HG03045 (cell line): ENCODE data around the gene RIMS3.
"Not testable (repeated sequence)": the region's sequence is repeated elsewhere in the genome, so short reads cannot be mapped to it uniquely, and the experiment has no call there.

Experiments used
- ATAC-seq: cut with Tn5 transposase; IDR thresholded peaks from one replicate; pipeline ENCODE4 v1.9.1; 2021; ENCODE audit warnings: mild to moderate bottlenecking, moderate library complexity; ENCODE audit not compliant: unreplicated experiment

RIMS3 gene

GRCh38 chr1:40665335-40666171 is at the start of gene RIMS3:
Gene RIMS3, minus strand, starts transcription at chr1:40665682. Its CDS starts 23,757 bp downstream, at chr1:40641925.
- peak; percentile 71 for ATAC-seq

DNA sequence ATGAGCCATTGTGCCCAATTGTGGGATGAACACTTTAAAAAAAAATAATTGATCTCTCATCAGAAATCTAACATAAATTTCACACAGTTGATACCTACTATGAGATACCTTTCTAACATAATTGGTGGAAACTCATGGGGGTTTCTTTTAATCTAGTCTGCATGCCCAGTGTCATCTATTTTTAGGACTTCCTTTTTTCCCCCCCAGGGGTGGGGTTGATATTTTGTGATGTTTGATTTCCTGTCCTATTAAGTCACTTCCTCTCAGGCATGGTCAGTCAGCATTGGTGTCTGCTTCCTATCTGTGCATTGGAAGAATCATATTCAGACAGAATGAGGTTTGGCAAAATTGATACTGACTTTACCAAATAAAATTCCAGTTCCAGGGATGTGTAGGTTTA is 47.5 kb upstream of the RIMS3 start:
- no peak for ATAC-seq

- no peak for ATAC-seq
Measured at GRCh38 chr1:40712405-40712944, 47.0 kb upstream of the RIMS3 start.

DNA sequence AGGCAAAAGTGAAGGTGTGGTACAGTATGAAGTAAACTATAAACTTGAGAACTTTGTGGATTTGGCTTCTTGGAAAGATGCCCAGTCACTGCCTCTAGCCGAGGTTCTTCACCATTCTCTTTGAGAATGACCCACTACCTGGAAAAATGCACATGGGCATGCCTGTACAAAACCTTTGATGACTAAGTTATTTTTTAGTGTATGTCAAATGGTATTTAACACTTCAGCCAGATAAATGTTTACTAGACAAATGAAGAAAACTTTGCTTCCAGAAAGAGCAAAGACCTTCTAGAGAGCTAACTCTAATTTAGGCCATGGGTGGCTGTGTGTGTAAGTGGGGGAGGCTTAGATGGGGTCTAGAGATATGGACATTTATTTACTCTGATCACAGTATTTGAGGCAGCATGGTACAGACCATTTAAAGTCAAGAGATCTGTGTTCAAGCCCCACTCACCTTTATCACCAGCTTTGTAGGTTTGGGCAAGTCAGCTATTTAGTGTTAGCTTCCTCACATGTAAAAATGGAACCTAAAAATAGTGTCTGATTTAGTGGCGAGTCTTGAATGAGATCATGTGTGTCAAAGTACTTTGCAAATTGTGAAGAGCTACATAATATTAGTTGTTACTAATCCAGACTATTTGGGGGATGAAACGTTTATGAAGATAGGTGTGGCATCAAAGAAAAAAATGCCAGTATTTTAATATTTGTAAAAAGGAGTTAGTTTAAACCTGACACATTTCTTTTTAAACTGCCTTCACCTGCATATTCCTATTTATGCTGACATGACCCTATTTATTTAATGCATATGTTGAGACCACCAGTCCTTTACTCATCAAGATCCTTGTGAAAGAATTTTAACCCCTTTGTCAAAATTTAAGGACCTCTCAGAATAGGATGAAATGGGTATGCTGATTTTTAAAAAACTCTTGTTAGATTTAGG is 46.3 kb upstream of the RIMS3 start:
- ATAC-seq: no peak

GRCh38 chr1:40710581-40711315 is 45.3 kb upstream of the RIMS3 start:
- no peak for ATAC-seq

DNA sequence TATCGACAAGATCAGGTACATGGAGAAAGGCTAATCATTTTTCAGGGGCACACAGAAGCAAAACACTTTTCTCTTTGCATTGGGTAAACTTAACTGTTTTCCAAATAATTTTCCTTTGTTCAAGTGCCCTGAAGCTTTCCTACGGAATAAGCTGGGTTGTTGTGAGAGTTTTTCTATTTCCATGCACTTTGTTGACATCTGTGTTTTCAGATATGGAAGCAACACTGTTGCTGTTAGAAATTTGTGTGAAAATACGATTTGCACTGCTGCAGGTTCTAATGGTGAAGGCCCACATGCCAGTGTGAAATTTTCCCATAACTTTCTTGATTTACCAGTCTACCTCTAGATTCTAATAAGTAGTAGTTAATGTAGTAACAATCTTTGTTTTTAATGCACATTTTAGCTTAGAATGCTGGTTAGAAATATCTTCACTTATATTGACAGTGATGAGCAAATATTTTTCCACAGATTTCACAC is 44.4 kb upstream of the RIMS3 start:
- no peak for ATAC-seq

- peak; percentile 92 for ATAC-seq
Measured at GRCh38 chr1:40709100-40709801, 43.8 kb upstream of the RIMS3 start.

DNA sequence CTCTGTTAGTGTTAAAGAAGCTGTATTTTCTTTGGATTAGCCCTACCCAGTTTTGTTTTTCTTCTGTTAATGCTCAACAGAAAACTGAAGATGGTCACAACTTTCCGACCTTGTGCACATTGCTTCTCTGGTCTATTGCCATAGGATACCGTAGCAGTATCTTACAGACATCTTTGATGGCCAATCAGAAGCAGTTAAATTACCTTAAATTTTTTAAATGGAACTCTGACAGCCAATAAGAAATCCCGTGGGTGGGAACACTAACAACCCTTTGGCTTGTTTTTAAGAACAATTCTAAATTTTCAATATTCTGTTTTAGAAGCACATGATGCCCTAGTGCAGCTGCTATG is 43.2 kb upstream of the RIMS3 start:
- ATAC-seq: peak; percentile 67

GRCh38 chr1:40706626-40707025 is 41.1 kb upstream of the RIMS3 start:
- ATAC-seq: no peak

DNA sequence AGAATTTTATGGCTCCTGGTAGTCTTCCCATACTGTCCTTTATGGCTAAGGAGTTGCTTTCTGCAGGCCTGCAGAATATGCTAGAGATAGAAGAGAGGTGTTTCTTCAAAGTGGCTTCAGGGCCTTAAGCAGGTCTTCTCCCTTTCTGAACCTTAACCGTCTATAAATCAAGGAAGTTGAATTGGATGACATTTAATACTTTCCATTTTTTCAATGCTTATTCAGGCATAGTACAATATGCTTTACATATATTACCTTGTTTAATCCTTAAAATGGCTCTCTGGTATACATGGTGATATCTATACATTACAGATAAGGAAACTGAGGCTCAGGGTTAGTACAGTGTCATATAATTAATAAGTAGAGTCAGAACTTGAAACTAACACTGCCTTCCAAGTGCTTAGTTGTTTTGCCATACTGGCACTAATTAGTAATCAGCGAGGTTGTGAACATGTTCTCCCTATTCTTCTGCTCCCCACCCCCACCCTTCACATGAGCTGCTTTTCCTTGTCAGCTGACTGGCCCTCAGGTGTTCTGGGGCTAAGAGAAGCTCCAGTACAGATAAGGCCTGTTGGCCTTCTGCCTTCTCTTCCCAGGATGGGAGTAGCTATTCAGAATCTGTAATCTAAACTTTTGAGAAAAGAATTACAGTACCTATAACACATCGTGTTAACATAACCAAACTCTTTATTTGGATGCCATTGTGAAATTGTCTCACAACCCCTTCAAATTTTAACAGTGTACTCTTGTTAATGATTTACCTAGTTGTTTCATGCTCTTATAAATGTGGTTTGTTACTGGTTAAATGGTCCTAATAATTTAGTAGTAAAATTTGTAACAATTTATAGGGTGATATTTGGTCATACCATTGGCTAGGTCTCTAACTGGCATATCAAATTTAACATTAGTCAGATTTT is 39.6 kb upstream of the RIMS3 start:
- ATAC-seq: no peak

GRCh38 chr1:40703316-40703715 is 37.8 kb upstream of the RIMS3 start:
- ATAC-seq: no peak

GRCh38 chr1:40702810-40703209 is 37.3 kb upstream of the RIMS3 start:
- not testable (repeated sequence) for ATAC-seq

- no peak for ATAC-seq
Measured at GRCh38 chr1:40701684-40702083, 36.2 kb upstream of the RIMS3 start.

DNA sequence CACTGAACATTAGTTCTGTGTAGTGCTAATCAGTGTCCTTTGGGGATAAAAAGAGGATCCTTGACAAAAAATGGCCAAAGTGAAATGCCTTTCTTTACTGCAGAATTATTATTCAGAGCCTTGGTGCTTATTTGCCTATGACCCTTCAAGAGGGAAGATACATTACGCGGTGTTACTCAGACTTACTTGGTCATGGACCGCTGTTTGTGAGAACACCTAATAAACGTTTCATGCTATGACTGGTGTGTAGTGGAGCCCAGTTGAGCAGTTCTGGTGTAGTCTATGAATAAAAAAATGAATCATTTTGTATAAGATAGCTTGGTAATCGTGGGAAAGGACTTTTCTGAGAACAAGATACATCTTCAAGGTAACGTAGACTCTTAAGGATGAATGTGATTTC is 34.3 kb upstream of the RIMS3 start:
- peak; percentile 67 for ATAC-seq

GRCh38 chr1:40697436-40697835 is 32.0 kb upstream of the RIMS3 start:
- no peak for ATAC-seq

DNA sequence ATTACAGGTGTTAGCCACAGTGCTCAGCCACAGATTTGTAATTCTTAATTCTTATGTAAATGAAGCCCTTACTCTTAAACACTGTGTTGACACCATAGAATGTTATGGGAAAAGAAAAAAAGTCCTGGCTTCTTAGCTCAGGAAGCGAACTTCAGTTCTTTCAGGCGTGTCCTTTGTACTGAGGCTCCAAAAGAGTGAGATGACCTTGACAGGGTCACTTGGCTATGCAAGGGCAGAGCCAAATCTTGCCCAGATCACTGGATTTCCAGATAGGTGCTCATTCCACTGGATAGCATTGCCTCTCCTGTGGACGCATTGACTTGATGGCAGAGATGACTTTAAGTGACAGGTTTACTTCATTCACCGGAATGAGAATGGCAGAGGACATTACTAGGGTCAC is 30.8 kb upstream of the RIMS3 start:
- no peak for ATAC-seq

DNA sequence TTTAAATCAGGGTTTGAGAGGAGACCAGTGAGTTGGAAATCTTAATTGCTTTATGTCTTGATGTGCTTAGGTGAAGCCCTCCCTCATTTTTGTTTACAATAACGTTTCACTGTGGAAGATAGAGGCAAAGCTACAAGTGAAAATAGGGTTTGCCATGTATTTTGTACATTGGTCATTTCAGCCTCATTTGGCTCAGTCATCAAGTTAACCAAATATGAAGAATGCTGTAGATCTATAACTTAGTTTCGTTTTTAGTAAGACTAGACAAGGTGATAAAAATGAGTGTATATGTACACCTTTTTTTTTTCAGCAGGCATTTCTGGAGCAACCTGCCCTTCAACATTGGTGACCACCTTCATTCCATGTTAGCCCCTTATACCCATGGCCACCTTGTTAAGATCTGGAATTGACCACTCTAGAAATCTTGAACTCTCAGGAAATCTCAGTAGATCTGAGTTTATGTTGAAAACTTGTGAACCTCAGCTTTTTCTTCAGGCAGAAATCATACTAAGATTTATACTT is 28.9 kb upstream of the RIMS3 start:
- no peak for ATAC-seq

- ATAC-seq: no peak
Measured at GRCh38 chr1:40693425-40693824, 27.9 kb upstream of the RIMS3 start.

DNA sequence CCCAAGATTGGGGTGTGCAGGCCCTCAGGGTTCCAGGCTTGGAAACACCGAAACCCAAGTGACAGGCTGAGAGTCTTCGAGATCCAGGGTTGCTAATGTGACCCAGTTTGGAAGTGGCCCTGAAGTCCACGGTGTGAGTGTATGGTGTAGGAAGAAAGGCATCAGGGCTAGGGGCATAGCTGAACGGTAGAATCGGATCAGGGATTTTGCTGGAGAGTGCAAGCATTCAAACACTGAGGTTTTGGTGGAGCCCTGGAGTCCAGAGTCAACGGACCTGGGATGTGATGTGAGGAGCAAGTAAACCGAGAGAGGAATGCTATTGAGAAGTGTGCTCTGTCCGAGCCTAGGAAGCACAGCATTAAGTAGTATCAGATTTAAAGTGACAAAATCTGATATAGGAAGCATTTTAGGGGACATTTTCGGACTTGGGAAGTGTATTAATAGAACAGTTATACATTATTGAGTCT is 27.0 kb upstream of the RIMS3 start:
- no peak for ATAC-seq
